Esophagus muscularis mucosa (tissue), 3 donors: ENCODE results near the gene ANKIB1.

Experiments
- POLR2AphosphoS5 ChIP-seq, 2 donors: sonication (generic); formaldehyde crosslinking; IDR thresholded peaks; one replicate each; pipeline ENCODE4 v1.6.1; 2017; ENCODE audit warnings: antibody characterized with exemption in 2 of 2
- TF ChIP-seq, protein P1 (sequence below), 3 experiments: fragments of 200-600 bp in 2 of 3; fragments of 450-650 bp in 1 of 3; sonication (generic) in 2 of 3; IDR thresholded peaks; one replicate each; pipeline ENCODE4 v1.5.1; 2017 to 2019; ENCODE audit warnings: antibody characterized with exemption in 3 of 3, mild to moderate bottlenecking in 2 of 3, moderate library complexity in 1 of 3

DNA sequence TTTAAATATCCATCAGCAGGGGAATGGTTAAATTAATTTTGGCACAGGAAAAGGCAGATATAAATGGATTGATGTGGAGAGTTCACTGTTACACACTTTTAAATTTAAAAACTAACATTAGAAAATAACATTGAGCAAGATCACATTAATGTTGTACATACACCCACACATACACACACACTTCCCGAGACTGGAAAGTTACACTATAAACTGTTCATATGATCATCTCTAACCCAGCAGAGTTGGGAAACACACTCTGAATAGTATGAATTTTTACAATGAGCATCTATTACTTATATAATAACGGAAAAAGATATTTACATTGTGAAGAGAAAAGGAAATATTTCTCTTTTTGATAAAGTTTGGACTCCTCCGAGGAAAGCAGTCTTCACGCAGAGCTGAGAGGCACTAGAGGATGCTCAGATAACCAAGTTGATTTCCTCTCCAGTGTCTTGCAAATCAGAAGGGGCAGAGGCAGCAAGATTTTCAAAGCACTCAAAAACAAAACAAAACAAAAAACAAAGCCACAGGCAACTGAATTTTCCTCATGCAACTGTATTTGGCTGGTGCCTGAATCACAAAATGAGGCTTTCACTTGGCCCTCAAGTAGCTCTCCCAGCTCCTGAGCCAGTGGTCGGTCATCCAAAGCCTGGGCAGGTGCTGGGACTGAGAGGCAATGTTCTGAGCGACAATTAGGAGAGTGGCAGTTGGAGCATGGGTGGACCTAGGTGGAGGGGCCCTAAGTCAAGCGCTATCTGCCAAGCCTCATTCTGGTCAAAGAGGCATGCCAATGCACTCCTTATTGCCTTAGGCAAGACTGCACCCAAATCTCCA is 191.1 kb downstream of the ANKIB1 start:
- TF ChIP-seq, protein P1, sequence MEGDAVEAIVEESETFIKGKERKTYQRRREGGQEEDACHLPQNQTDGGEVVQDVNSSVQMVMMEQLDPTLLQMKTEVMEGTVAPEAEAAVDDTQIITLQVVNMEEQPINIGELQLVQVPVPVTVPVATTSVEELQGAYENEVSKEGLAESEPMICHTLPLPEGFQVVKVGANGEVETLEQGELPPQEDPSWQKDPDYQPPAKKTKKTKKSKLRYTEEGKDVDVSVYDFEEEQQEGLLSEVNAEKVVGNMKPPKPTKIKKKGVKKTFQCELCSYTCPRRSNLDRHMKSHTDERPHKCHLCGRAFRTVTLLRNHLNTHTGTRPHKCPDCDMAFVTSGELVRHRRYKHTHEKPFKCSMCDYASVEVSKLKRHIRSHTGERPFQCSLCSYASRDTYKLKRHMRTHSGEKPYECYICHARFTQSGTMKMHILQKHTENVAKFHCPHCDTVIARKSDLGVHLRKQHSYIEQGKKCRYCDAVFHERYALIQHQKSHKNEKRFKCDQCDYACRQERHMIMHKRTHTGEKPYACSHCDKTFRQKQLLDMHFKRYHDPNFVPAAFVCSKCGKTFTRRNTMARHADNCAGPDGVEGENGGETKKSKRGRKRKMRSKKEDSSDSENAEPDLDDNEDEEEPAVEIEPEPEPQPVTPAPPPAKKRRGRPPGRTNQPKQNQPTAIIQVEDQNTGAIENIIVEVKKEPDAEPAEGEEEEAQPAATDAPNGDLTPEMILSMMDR (IDR thresholded peaks at IDR 0.05) = no peak
- no peak for TF ChIP-seq POLR2AphosphoS5 (IDR thresholded peaks at IDR 0.05)
